ENCODE data around the gene CAMK1D. TPM values are rescaled to one million over a fixed set of nuclear protein-coding genes. Genes with fewer than 3 reads are reported as not detected.

CAMK1D gene
- total and polyA plus RNA-seq, 2 of the 8 experiments (the other 6 are each of a cell fraction or from before 2014, with no cell fraction given): 3.5 to 10.6 TPM

DNA sequence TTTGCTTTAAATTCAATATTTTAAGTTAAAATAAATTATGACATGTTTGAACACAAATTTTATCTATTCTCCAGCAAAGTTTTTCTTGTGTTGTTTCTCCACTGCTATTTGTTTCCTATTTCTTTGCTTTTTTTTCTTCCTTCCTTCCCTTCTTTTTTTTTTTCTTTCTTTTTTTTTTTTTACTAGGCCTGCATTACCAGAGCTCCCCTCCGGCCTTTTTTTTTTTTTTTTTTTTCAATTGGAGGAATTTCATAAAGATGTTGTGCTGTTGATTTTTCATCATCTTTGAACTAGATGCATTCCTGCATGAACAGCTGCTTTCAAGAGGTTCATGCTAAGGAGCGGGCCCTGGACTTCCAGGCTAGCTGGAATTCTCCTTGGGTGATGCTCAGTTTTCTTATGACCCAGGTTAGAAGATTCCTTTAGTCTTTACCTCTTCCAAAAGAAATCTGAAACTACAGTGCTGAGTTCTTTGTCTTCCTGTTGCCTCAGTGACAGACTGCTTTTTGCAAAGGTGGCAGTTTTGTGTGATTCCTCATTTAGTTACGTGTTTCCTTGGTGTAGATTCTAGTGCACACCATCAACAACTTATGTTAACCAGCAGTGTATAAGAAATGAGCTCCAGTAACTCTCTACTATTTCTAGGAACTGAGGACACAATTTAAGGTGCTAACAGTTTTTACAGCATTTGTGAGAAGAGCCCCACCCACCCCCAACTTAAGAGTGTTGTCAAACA, 4.8 kb upstream of the CAMK1D start:
- H4K5ac ChIP-seq (ENCODE audit: insufficient read length, low read depth, low read length): no peak overlapping the region
- H2BK20ac ChIP-seq (ENCODE audit: low read length): no peak overlapping the region
- FAIRE-seq (peak; percentile 65), DNase-seq (ENCODE audit: low read depth in 1 of 2, low spot score in 2 of 2) (no peak)
- no peaks in the 10 kb centered on the region for H3K9me3 ChIP-seq (ENCODE audit: insufficient read depth in 2 of 2, low read depth in 1 of 2, low read length in 1 of 2)
- no peaks in the 10 kb centered on the region for H3K36me3 ChIP-seq (ENCODE audit: control insufficient read depth in 2 of 4, insufficient read depth in 4 of 4, low read length in 3 of 4)
- H3K4me3 ChIP-seq (ENCODE audit: extremely low read depth in 1 of 4, insufficient read depth in 2 of 4, low read depth in 3 of 4, low read length in 4 of 4): no peak overlapping the region
- H3K27me3 ChIP-seq (replicated peaks in 1 of 4; ENCODE audit: control insufficient read depth in 3 of 4, extremely low read depth in 1 of 4, insufficient read depth in 3 of 4, low read length in 3 of 4): peaks cover 0 to 10% (median 9%) of the 10 kb centered on the region in 4 experiments; a peak in 4 of 7 replicates
- no peak overlapping the region for H2BK120ac ChIP-seq (replicated peaks; ENCODE audit: low read depth, low read length)
- no peaks in the 10 kb centered on the region; the same call in 1 of the 2 replicates for H3K23me2 ChIP-seq (ENCODE audit: low read depth, low read length)
- H3K4me1 ChIP-seq (replicated peaks in 1 of 4; ENCODE audit: control insufficient read depth in 3 of 4, insufficient read depth in 4 of 4, low read length in 3 of 4): peaks cover 0 to 8% (median 1%) of the 10 kb centered on the region in 4 experiments; a peak in 5 of 7 replicates
- H2BK12ac ChIP-seq (ENCODE audit: low read depth, low read length): no peak overlapping the region
- H3K9ac ChIP-seq (replicated peaks in 1 of 4; ENCODE audit: extremely low read depth in 1 of 4, low read depth in 3 of 4, low read length in 3 of 4): no peak overlapping the region
- H3K56ac ChIP-seq (replicated peaks; ENCODE audit: insufficient read length, low read depth, low read length): no peak overlapping the region
- no peak overlapping the region for H2AFZ ChIP-seq (ENCODE audit: low read length)
- no peak overlapping the region for H3K18ac ChIP-seq (ENCODE audit: extremely low read depth, low read length)
- no peak overlapping the region for H3K23ac ChIP-seq (ENCODE audit: insufficient read length)
- H4K20me1 ChIP-seq (replicated peaks in 1 of 2; ENCODE audit: control insufficient read depth in 1 of 2, insufficient read depth in 2 of 2, low read length in 2 of 2): no peaks in the 10 kb centered on the region
- H3K14ac ChIP-seq (ENCODE audit: insufficient read length): no peak overlapping the region
- no peak overlapping the region for H3K4ac ChIP-seq (replicated peaks; ENCODE audit: insufficient read length, low read depth, low read length)
- no peaks in the 10 kb centered on the region for H3K79me1 ChIP-seq (ENCODE audit: low read depth, low read length)
- H3K4me2 ChIP-seq (ENCODE audit: insufficient read depth in 1 of 2, low read depth in 2 of 2, low read length in 2 of 2): no peak overlapping the region
- H4K91ac ChIP-seq (replicated peaks; ENCODE audit: insufficient read length, low read length): no peak overlapping the region
- no peaks in the 10 kb centered on the region for H3K79me2 ChIP-seq (ENCODE audit: control insufficient read depth in 1 of 2, insufficient read depth in 2 of 2, low read length in 2 of 2)
- ChIA-PET CTCF (ENCODE audit: partially characterized antibody) (interaction anchor here (0.7 kb wide), 1 partner anchor 296 kb away, joined by 3 read pairs; no protein-coding TSS in a partner anchor), POLR2A (ENCODE audit: partially characterized antibody) (no interaction called here)
- no peak overlapping the region for H2AK5ac ChIP-seq (ENCODE audit: low read depth, low read length)
- 87% methylated on average over 2 of the region's 3 CpGs; no CpG with 5 or more reads in 1 of the 2 experiments for WGBS, 2 experiments (ENCODE audit: extremely low coverage in 1 of 2, insufficient coverage in 1 of 2, insufficient read length in 1 of 2, insufficient replicate concordance in 2 of 2, low coverage in 1 of 2, low lambda C conversion rate in 2 of 2, missing lambda C conversion rate in 1 of 2)
- TF ChIP-seq TEAD4 (IDR thresholded peaks at IDR 0.05; ENCODE audit: low read depth, low read length) (no peak), CBX5 (IDR thresholded peaks at IDR 0.05; ENCODE audit: low read depth, low read length) (no peak), BRCA1 (IDR thresholded peaks at IDR 0.05; ENCODE audit: low read depth, low read length) (no peak), JUN (IDR thresholded peaks at IDR 0.05; ENCODE audit: low read depth, low read length) (no peak), POLR2AphosphoS5 (IDR thresholded peaks at IDR 0.05; ENCODE audit: low read depth, low read length) (no peak), JUND (IDR thresholded peaks at IDR 0.05; ENCODE audit: low read length) (no peak), KDM4A (IDR thresholded peaks at IDR 0.05; ENCODE audit: low read depth, low read length, severe bottlenecking) (no peak), CHD1 (IDR thresholded peaks at IDR 0.05; ENCODE audit: low read depth, low read length) (no peak), TCF12 (IDR thresholded peaks at IDR 0.05; ENCODE audit: low read depth, low read length) (no peak), EGR1 (IDR thresholded peaks at IDR 0.05; ENCODE audit: borderline replicate concordance, low read depth, low read length) (no peak), KDM5A (IDR thresholded peaks at IDR 0.05; ENCODE audit: low read length) (no peak)
- TF ChIP-seq, protein P1, sequence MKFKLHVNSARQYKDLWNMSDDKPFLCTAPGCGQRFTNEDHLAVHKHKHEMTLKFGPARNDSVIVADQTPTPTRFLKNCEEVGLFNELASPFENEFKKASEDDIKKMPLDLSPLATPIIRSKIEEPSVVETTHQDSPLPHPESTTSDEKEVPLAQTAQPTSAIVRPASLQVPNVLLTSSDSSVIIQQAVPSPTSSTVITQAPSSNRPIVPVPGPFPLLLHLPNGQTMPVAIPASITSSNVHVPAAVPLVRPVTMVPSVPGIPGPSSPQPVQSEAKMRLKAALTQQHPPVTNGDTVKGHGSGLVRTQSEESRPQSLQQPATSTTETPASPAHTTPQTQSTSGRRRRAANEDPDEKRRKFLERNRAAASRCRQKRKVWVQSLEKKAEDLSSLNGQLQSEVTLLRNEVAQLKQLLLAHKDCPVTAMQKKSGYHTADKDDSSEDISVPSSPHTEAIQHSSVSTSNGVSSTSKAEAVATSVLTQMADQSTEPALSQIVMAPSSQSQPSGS (IDR thresholded peaks at IDR 0.05; ENCODE audit: low read length): no peak
- no peak overlapping the region for H2BK15ac ChIP-seq (ENCODE audit: low read length)
- H3K27ac ChIP-seq (ENCODE audit: low read depth, low read length): no peak overlapping the region
- H2BK5ac ChIP-seq (ENCODE audit: low read depth, low read length): no peak overlapping the region
- no peak overlapping the region for H4K8ac ChIP-seq (ENCODE audit: extremely low read depth, insufficient read depth, low read length)

All from H1 (cell line).